Measurements from ENCODE around the gene PTP4A1.

The PTP4A1 gene

GRCh38 chr6:63597141-63598048, 25.1 kb downstream of the PTP4A1 start:
- Histone ChIP-seq H3K9me3 (ENCODE audit: control insufficient read depth, low read length) (no peaks in the 10 kb centered on the region), H3K9ac (ENCODE audit: low read length) (peak overlapping the region; percentile 61)

GRCh38 chr6:63598049-63599036, 26.1 kb downstream of the PTP4A1 start:
- Histone ChIP-seq H3K9ac (ENCODE audit: low read length) (peak overlapping the region; percentile 61), H3K27me3 (ENCODE audit: control insufficient read depth, insufficient read depth, low read length) (no peaks in the 10 kb centered on the region), H3K36me3 (ENCODE audit: control insufficient read depth, insufficient read depth, low read length) (no peaks in the 10 kb centered on the region), H3K9me3 (ENCODE audit: control insufficient read depth, low read length) (no peaks in the 10 kb centered on the region), H3K4me3 (ENCODE audit: low read length) (peak overlapping the region; percentile 49), H3K4me1 (ENCODE audit: control insufficient read depth, insufficient read depth, low read length) (no peaks in the 10 kb centered on the region)

More at GRCh38 chr6:63597141-63598048, 25.1 kb downstream of the PTP4A1 start:
- Histone ChIP-seq H3K4me3 (ENCODE audit: low read length) (no peak overlapping the region), H3K36me3 (ENCODE audit: control insufficient read depth, insufficient read depth, low read length) (no peaks in the 10 kb centered on the region), H3K27me3 (ENCODE audit: control insufficient read depth, insufficient read depth, low read length) (no peaks in the 10 kb centered on the region), H3K4me1 (ENCODE audit: control insufficient read depth, insufficient read depth, low read length) (no peaks in the 10 kb centered on the region)

GRCh38 chr6:63599243-63599642, 27.0 kb downstream of the PTP4A1 start:
- no peak overlapping the region for H3K4me3 ChIP-seq (ENCODE audit: low read length)

GRCh38 chr6:63600136-63600535, 27.9 kb downstream of the PTP4A1 start:
- H3K4me3 ChIP-seq (ENCODE audit: low read length), result no peak overlapping the region
- H3K9me3 ChIP-seq (ENCODE audit: control insufficient read depth, low read length), result no peaks in the 10 kb centered on the region
- H3K9ac ChIP-seq (ENCODE audit: low read length), result no peak overlapping the region
- no peaks in the 10 kb centered on the region for H3K27me3 ChIP-seq (ENCODE audit: control insufficient read depth, insufficient read depth, low read length)
- no peaks in the 10 kb centered on the region for H3K4me1 ChIP-seq (ENCODE audit: control insufficient read depth, insufficient read depth, low read length)
- no peaks in the 10 kb centered on the region for H3K36me3 ChIP-seq (ENCODE audit: control insufficient read depth, insufficient read depth, low read length)

More at GRCh38 chr6:63599243-63599642, 27.0 kb downstream of the PTP4A1 start:
- Histone ChIP-seq H3K4me1 (ENCODE audit: control insufficient read depth, insufficient read depth, low read length) (no peaks in the 10 kb centered on the region), H3K9ac (ENCODE audit: low read length) (no peak overlapping the region), H3K27me3 (ENCODE audit: control insufficient read depth, insufficient read depth, low read length) (no peaks in the 10 kb centered on the region), H3K36me3 (ENCODE audit: control insufficient read depth, insufficient read depth, low read length) (no peaks in the 10 kb centered on the region), H3K9me3 (ENCODE audit: control insufficient read depth, low read length) (no peaks in the 10 kb centered on the region)

- Histone ChIP-seq H3K27me3 (ENCODE audit: control insufficient read depth, insufficient read depth, low read length) (no peaks in the 10 kb centered on the region), H3K4me1 (ENCODE audit: control insufficient read depth, insufficient read depth, low read length) (peaks cover 6% of the 10 kb centered on the region), H3K36me3 (ENCODE audit: control insufficient read depth, insufficient read depth, low read length) (no peaks in the 10 kb centered on the region), H3K9ac (ENCODE audit: low read length) (no peak overlapping the region), H3K9me3 (ENCODE audit: control insufficient read depth, low read length) (no peaks in the 10 kb centered on the region), H3K4me3 (ENCODE audit: low read length) (no peak overlapping the region)
Measured at GRCh38 chr6:63609231-63609630, 37.0 kb downstream of the PTP4A1 start.

- Histone ChIP-seq H3K4me1 (ENCODE audit: control insufficient read depth, insufficient read depth, low read length) (peaks cover 6% of the 10 kb centered on the region), H3K4me3 (ENCODE audit: low read length) (no peak overlapping the region), H3K27me3 (ENCODE audit: control insufficient read depth, insufficient read depth, low read length) (no peaks in the 10 kb centered on the region), H3K9me3 (ENCODE audit: control insufficient read depth, low read length) (no peaks in the 10 kb centered on the region), H3K36me3 (ENCODE audit: control insufficient read depth, insufficient read depth, low read length) (no peaks in the 10 kb centered on the region), H3K9ac (ENCODE audit: low read length) (no peak overlapping the region)
Measured at GRCh38 chr6:63610944-63611343, 38.7 kb downstream of the PTP4A1 start.

GRCh38 chr6:63611560-63611959, 39.3 kb downstream of the PTP4A1 start:
- H3K4me1 ChIP-seq (ENCODE audit: control insufficient read depth, insufficient read depth, low read length), result peaks cover 6% of the 10 kb centered on the region
- H3K9me3 ChIP-seq (ENCODE audit: control insufficient read depth, low read length), result no peaks in the 10 kb centered on the region
- no peaks in the 10 kb centered on the region for H3K27me3 ChIP-seq (ENCODE audit: control insufficient read depth, insufficient read depth, low read length)
- H3K4me3 ChIP-seq (ENCODE audit: low read length), result no peak overlapping the region
- no peak overlapping the region for H3K9ac ChIP-seq (ENCODE audit: low read length)
- H3K36me3 ChIP-seq (ENCODE audit: control insufficient read depth, insufficient read depth, low read length), result no peaks in the 10 kb centered on the region

GRCh38 chr6:63615590-63615989, 43.3 kb downstream of the PTP4A1 start:
- H3K9me3 ChIP-seq (ENCODE audit: control insufficient read depth, low read length), result no peaks in the 10 kb centered on the region
- H3K9ac ChIP-seq (ENCODE audit: low read length), result no peak overlapping the region
- H3K4me3 ChIP-seq (ENCODE audit: low read length), result no peak overlapping the region
- no peaks in the 10 kb centered on the region for H3K27me3 ChIP-seq (ENCODE audit: control insufficient read depth, insufficient read depth, low read length)
- H3K4me1 ChIP-seq (ENCODE audit: control insufficient read depth, insufficient read depth, low read length), result peaks cover 6% of the 10 kb centered on the region
- no peaks in the 10 kb centered on the region for H3K36me3 ChIP-seq (ENCODE audit: control insufficient read depth, insufficient read depth, low read length)
